Erythroblast (primary cell): ENCODE results near the gene PLCH1.

Experiments
- GATA1 ChIP-seq: IDR thresholded peaks from 2 replicates; pipeline ENCODE4 v1.6.1; 2011; ENCODE audit warnings: low read depth, mild to moderate bottlenecking, control low read depth, low read length, moderate library complexity
- POLR2A ChIP-seq: IDR thresholded peaks from 2 replicates; pipeline ENCODE4 v1.6.1; 2011; ENCODE audit warnings: mild to moderate bottlenecking, low read length

- no peak for TF ChIP-seq POLR2A
- TF ChIP-seq GATA1 = no peak
Observed at GRCh38 chr3:155618543-155618942, 126.3 kb downstream of the PLCH1 start.
